Endothelial cell of umbilical vein (primary cell): Measurements from ENCODE around the gene GREB1.

ENCODE experiments used
- EZH2 ChIP-seq: IDR thresholded peaks from 2 replicates; pipeline ENCODE4 v1.6.1; 2012; ENCODE audit warnings: borderline replicate concordance, low read depth, mild to moderate bottlenecking, moderate library complexity, low read length, inconsistent platforms; ENCODE audit not compliant: severe bottlenecking
- JUN ChIP-seq: IDR thresholded peaks from 2 replicates; pipeline ENCODE4 v1.6.1; 2011; ENCODE audit warnings: borderline replicate concordance, low read depth; ENCODE audit not compliant: insufficient read length, insufficient read depth
- MYC ChIP-seq: IDR thresholded peaks from one replicate; pipeline ENCODE4 v1.6.1; 2011; ENCODE audit warnings: mild to moderate bottlenecking, low read depth, low read length
- POLR2A ChIP-seq: IDR thresholded peaks from 2 replicates; pipeline ENCODE4 v1.6.1; 2012; ENCODE audit warnings: low read depth, mild to moderate bottlenecking, control low read depth, low read length
- TF ChIP-seq, protein P1 (sequence below), 2 donors: IDR thresholded peaks; 1 replicate in 1 of 2; 2 replicates in 1 of 2; pipeline ENCODE4 v1.5.1; 2011; ENCODE audit warnings: low read length in 2 of 2, mild to moderate bottlenecking in 2 of 2, moderate library complexity in 2 of 2, control low read depth in 1 of 2, inconsistent platforms in 1 of 2, low read depth in 1 of 2; ENCODE audit not compliant: insufficient read depth in 1 of 2; ENCODE audit errors: extremely low read depth in 1 of 2

DNA sequence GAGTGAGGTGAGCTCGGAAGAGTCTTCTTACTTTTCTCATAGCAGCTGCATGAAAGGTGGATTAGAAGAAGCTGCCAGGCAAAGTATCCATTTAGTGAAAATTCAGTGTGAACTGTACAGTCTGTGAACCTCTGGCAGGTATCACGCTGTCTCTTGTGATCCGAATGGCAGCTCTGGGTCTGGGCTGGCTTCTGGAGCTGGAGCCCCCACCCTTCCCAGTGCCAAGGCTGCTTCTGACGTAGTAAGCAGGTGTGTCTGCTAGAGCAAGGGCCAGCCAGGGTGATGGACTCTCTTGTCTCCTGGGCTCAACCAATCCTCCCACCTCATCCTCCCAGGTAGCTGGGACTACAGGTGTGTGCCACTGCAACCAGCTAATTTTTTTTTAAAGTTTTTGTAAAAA lies 150.1 kb downstream of the GREB1 start:
- TF ChIP-seq, protein P1, sequence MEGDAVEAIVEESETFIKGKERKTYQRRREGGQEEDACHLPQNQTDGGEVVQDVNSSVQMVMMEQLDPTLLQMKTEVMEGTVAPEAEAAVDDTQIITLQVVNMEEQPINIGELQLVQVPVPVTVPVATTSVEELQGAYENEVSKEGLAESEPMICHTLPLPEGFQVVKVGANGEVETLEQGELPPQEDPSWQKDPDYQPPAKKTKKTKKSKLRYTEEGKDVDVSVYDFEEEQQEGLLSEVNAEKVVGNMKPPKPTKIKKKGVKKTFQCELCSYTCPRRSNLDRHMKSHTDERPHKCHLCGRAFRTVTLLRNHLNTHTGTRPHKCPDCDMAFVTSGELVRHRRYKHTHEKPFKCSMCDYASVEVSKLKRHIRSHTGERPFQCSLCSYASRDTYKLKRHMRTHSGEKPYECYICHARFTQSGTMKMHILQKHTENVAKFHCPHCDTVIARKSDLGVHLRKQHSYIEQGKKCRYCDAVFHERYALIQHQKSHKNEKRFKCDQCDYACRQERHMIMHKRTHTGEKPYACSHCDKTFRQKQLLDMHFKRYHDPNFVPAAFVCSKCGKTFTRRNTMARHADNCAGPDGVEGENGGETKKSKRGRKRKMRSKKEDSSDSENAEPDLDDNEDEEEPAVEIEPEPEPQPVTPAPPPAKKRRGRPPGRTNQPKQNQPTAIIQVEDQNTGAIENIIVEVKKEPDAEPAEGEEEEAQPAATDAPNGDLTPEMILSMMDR (IDR thresholded peaks at IDR 0.05; ENCODE audit: extremely low read depth in 1 of 2, insufficient read depth in 1 of 2, low read depth in 1 of 2, low read length in 2 of 2): no peak
- no peak for TF ChIP-seq MYC
- no peak for TF ChIP-seq EZH2
- no peak for TF ChIP-seq POLR2A
- no peak for TF ChIP-seq JUN
